ENCODE measurements around the gene SPATA2L.

DNA sequence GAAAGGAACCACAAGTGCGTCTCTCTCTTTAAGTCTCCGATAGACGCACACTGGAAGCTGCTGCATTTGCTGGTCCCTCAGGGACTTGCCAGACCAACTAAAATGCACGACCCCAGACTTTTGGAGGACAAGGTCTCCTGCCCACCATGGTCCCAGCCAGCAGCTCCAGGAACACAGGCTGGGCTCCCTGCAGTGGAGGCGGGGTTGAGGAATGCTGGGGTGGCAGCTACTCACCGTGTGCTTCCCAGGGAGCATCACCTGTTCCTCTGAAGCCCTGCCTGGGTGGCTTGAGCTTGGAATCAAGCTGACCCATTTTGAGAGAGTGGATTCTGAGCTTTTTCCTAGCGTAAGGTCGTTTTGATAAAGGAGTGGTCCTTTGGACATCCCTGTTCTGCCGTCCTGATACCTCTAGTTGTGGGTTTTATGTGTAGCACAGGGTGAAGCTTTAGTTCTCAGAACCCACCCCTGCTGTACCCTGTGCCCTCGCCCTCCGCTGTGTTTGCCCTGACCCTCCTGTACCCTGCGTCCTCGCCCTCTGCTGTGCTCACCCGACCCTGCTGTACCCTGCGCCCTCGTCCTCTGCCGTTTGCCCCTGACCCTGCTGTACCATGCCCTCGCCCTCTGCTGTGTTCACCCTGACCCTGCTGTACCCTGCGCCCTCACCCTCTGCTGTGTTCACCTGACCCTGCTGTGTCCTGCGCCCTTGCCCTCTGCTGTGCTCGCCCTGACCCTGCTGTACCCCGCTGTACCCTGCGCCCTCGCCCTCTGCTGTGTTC lies 30.8 kb upstream of the SPATA2L start:
- no peak for TF ChIP-seq POLR2A (IDR thresholded peaks at IDR 0.05)
- TF ChIP-seq, protein P1, sequence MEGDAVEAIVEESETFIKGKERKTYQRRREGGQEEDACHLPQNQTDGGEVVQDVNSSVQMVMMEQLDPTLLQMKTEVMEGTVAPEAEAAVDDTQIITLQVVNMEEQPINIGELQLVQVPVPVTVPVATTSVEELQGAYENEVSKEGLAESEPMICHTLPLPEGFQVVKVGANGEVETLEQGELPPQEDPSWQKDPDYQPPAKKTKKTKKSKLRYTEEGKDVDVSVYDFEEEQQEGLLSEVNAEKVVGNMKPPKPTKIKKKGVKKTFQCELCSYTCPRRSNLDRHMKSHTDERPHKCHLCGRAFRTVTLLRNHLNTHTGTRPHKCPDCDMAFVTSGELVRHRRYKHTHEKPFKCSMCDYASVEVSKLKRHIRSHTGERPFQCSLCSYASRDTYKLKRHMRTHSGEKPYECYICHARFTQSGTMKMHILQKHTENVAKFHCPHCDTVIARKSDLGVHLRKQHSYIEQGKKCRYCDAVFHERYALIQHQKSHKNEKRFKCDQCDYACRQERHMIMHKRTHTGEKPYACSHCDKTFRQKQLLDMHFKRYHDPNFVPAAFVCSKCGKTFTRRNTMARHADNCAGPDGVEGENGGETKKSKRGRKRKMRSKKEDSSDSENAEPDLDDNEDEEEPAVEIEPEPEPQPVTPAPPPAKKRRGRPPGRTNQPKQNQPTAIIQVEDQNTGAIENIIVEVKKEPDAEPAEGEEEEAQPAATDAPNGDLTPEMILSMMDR (IDR thresholded peaks at IDR 0.05): no peak
- TF ChIP-seq EP300 (IDR thresholded peaks at IDR 0.05): no peak

All from tibial nerve (tissue), 4 donors.